Measurements from ENCODE around the gene FANK1.
"Not testable (repeated sequence)": the region's sequence is repeated elsewhere in the genome, so short reads cannot be mapped to it uniquely, and the experiment has no call there.

The FANK1 gene

GRCh38 chr10:125933693-125934092 lies 37.3 kb downstream of the FANK1 start:
- no peak for DNase-seq

GRCh38 chr10:125936331-125936730 lies 40.0 kb downstream of the FANK1 start:
- no peak for DNase-seq

- no peak for DNase-seq
These were observed 44.2 kb downstream of the FANK1 start for GRCh38 chr10:125940515-125940914.

GRCh38 chr10:125951290-125951689 lies 54.9 kb downstream of the FANK1 start:
- DNase-seq = no peak

GRCh38 chr10:125953778-125954385 lies 57.5 kb downstream of the FANK1 start:
- no peak for DNase-seq

- no peak for DNase-seq
These were observed 59.4 kb downstream of the FANK1 start for GRCh38 chr10:125955766-125956165.

GRCh38 chr10:125961743-125962142 lies 65.4 kb downstream of the FANK1 start:
- no peak for DNase-seq

- no peak for DNase-seq
These were observed 65.8 kb downstream of the FANK1 start for GRCh38 chr10:125962200-125962599.

- DNase-seq = no peak
These were observed 68.2 kb downstream of the FANK1 start for GRCh38 chr10:125964558-125964957.

- no peak for DNase-seq
These were observed 71.2 kb downstream of the FANK1 start for GRCh38 chr10:125967533-125967932.

GRCh38 chr10:125970077-125970630 lies 73.8 kb downstream of the FANK1 start:
- DNase-seq = not testable (repeated sequence)

GRCh38 chr10:125976960-125977605 lies 80.7 kb downstream of the FANK1 start:
- DNase-seq = no peak

GRCh38 chr10:125979976-125980375 lies 83.6 kb downstream of the FANK1 start:
- no peak for DNase-seq

- DNase-seq = no peak
These were observed 84.2 kb downstream of the FANK1 start for GRCh38 chr10:125980521-125981035.

GRCh38 chr10:125982260-125982948 lies 86.0 kb downstream of the FANK1 start:
- no peak for DNase-seq

- DNase-seq = no peak
These were observed 86.8 kb downstream of the FANK1 start for GRCh38 chr10:125983161-125983560.

- no peak for DNase-seq
These were observed 87.3 kb downstream of the FANK1 start for GRCh38 chr10:125983656-125984055.

- no peak for DNase-seq
These were observed 88.0 kb downstream of the FANK1 start for GRCh38 chr10:125984346-125984745.

GRCh38 chr10:125984865-125985495 lies 88.6 kb downstream of the FANK1 start:
- no peak for DNase-seq

- no peak for DNase-seq
These were observed 89.3 kb downstream of the FANK1 start for GRCh38 chr10:125985557-125986240.

- no peak for DNase-seq
These were observed 93.4 kb downstream of the FANK1 start for GRCh38 chr10:125989791-125990190.

GRCh38 chr10:125990974-125991373 lies 94.6 kb downstream of the FANK1 start:
- no peak for DNase-seq

- DNase-seq = no peak
These were observed 95.0 kb downstream of the FANK1 start for GRCh38 chr10:125991392-125991791.
